CD8-positive, alpha-beta memory T cell (primary cell): ENCODE data around the gene CNNM2. TPM values are rescaled to one million over a fixed set of nuclear protein-coding genes. Genes with fewer than 3 reads are reported as not detected.
A peak's percentile ranks its signal among the peaks of the same experiment; 100 is the strongest.
"Not testable (repeated sequence)": the region's sequence is repeated elsewhere in the genome, so short reads cannot be mapped to it uniquely, and the experiment has no call there.

Experiments
- CTCF ChIA-PET: fragments of 350-600 bp; sonication (Branson Sonifier 250); formaldehyde crosslinking; loops from one replicate; lab custom pipeline; 2021; ENCODE audit warnings: antibody characterized with exemption; lab: Charles Lee
- POLR2A ChIA-PET: fragments of 350-600 bp; sonication (Branson Sonifier 250); formaldehyde crosslinking; loops from one replicate; lab custom pipeline; 2021; ENCODE audit warnings: antibody characterized with exemption; lab: Charles Lee
- DNase-seq, 5 donors: peaks; one replicate each; pipeline versions ENCODE4 v3.0.0 to v3.0.0-alpha.2; 2020 to 2022; ENCODE audit warnings: mixed read lengths in 1 of 5
- H3K27ac ChIP-seq: one replicate; pipeline ENCODE4 v1.7.0; 2013; ENCODE audit warnings: low read depth, mild to moderate bottlenecking, low read length, moderate library complexity
- H3K27me3 ChIP-seq: 2 replicates; pipeline ENCODE4 v1.7.0; 2013; ENCODE audit warnings: low read length, mild to moderate bottlenecking; ENCODE audit not compliant: insufficient read depth, poor library complexity, severe bottlenecking
- H3K36me3 ChIP-seq: 2 replicates; pipeline ENCODE4 v1.7.0; 2013; ENCODE audit warnings: mild to moderate bottlenecking, low read length, moderate library complexity; ENCODE audit not compliant: insufficient read depth
- H3K4me1 ChIP-seq: 2 replicates; pipeline ENCODE4 v1.7.0; 2013; ENCODE audit warnings: mild to moderate bottlenecking, low read length, moderate library complexity; ENCODE audit not compliant: insufficient read depth
- H3K4me3 ChIP-seq: 2 replicates; pipeline ENCODE4 v1.7.0; 2013; ENCODE audit warnings: mild to moderate bottlenecking, low read length
- H3K9me3 ChIP-seq: 2 replicates; pipeline ENCODE4 v1.7.0; 2013; ENCODE audit warnings: mild to moderate bottlenecking, low read length
- H3K27ac Mint-ChIP-seq, 8 donors: one replicate each; pipeline ENCODE4 v1.8.0; 2020 to 2021; ENCODE audit warnings: mixed read lengths in 8 of 8, mild to moderate bottlenecking in 6 of 8, inconsistent platforms in 3 of 8, moderate library complexity in 3 of 8
- H3K27me3 Mint-ChIP-seq, 2 donors: one replicate each; pipeline ENCODE4 v1.8.0; 2020 to 2021; ENCODE audit warnings: mixed read lengths in 2 of 2, mild to moderate bottlenecking in 1 of 2, moderate library complexity in 1 of 2
- H3K36me3 Mint-ChIP-seq, 3 donors: one replicate each; pipeline ENCODE4 v1.8.0; 2020 to 2021; ENCODE audit warnings: mixed read lengths in 3 of 3, inconsistent platforms in 1 of 3, mild to moderate bottlenecking in 1 of 3
- H3K4me1 Mint-ChIP-seq, 3 donors: one replicate each; pipeline ENCODE4 v1.8.0; 2020 to 2021; ENCODE audit warnings: mixed read lengths in 3 of 3, inconsistent platforms in 1 of 3, mild to moderate bottlenecking in 1 of 3
- H3K4me3 Mint-ChIP-seq, 7 donors: one replicate each; pipeline ENCODE4 v1.8.0; 2020 to 2021; ENCODE audit warnings: mixed read lengths in 7 of 7, mild to moderate bottlenecking in 6 of 7, moderate library complexity in 4 of 7, inconsistent platforms in 2 of 7
- H3K9me3 Mint-ChIP-seq, 5 donors: one replicate each; pipeline ENCODE4 v1.8.0; 2020 to 2022; ENCODE audit warnings: mixed read lengths in 5 of 5, mild to moderate bottlenecking in 3 of 5, moderate library complexity in 2 of 5, inconsistent platforms in 1 of 5
- polyA plus RNA-seq: library from polyadenylated mRNA; unstranded; fragments of 300-500 nt; fragmentation: Illumina TruSeq; gene quantifications from one replicate; pipeline ENCODE4 v1.2.3, GENCODE V29; 2021
- total RNA-seq, 2 experiments: library from RNA; stranded (reverse); gene quantifications; one replicate each; pipeline ENCODE4 v1.2.3, GENCODE V29; 2021

The CNNM2 gene
- total and polyA plus RNA-seq, 3 experiments from 2014 or later, result 5.0 to 6.2 (median 6.1) TPM

GRCh38 chr10:103060575-103060974 lies 142.5 kb downstream of the CNNM2 start:
- ChIA-PET CTCF (interaction anchor here (2.6 kb wide), 1 partner anchor 143 kb away, joined by 11 read pairs; the partner anchor contains the start of gene CNNM2), POLR2A (interaction anchor here (0.6 kb wide), 1 partner anchor 143 kb away, joined by 3 read pairs; no protein-coding TSS in a partner anchor)
- H3K36me3 Mint-ChIP-seq, result peaks cover 0 to 11% (median 10%) of the 10 kb centered on the region in 3 donors

GRCh38 chr10:103062854-103063590 lies 144.9 kb downstream of the CNNM2 start:
- POLR2A ChIA-PET, result no interaction called here

More at GRCh38 chr10:103060575-103060974, 142.5 kb downstream of the CNNM2 start:
- Mint-ChIP-seq H3K27me3 (no peaks in the 10 kb centered on the region), H3K9me3 (no peaks in the 10 kb centered on the region), H3K4me1 (no peaks in the 10 kb centered on the region), H3K4me3 (no peak overlapping the region), H3K27ac (no peak overlapping the region)
- H3K9me3 ChIP-seq, result no peaks in the 10 kb centered on the region
- no peaks in the 10 kb centered on the region for H3K4me1 ChIP-seq
- no peak for DNase-seq
- no peak overlapping the region for H3K4me3 ChIP-seq
- H3K27me3 ChIP-seq, result no peaks in the 10 kb centered on the region
- H3K27ac ChIP-seq, result no peak overlapping the region
- H3K36me3 ChIP-seq, result no peaks in the 10 kb centered on the region

DNA sequence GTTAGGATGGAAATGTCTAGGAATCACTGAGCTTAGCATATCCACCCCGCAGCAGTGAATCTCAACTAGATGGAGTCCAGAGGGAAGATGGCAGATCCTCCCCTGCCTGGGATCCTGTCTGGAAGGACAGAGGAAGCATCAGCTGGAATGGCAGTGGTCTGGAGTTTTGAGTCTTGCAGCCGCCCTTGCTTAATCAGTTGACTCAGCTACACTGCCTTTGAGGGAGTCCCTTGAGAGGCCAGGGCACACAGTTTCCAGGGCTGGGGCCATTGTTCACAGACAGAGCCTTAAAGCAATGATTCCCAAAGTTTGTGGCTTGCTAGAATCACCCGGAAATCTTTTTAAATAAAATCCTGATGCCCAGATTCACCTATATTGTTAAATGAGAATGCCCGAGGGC lies 146.9 kb downstream of the CNNM2 start:
- peaks cover 12 to 16% (median 14%) of the 10 kb centered on the region in 3 donors for H3K4me1 Mint-ChIP-seq
- H3K4me3 Mint-ChIP-seq, result no peak overlapping the region
- no peaks in the 10 kb centered on the region for H3K9me3 Mint-ChIP-seq
- H3K9me3 ChIP-seq, result no peaks in the 10 kb centered on the region
- H3K27ac Mint-ChIP-seq, result peak overlapping the region in 1 of 8 donors; percentile 51
- no peak overlapping the region for H3K4me3 ChIP-seq
- ChIA-PET CTCF (interaction anchor here (0.7 to 1.7 kb wide), 3 partner anchors 10 to 148 kb away, joined by 3 to 7 read pairs (median 4); partner anchors contain the start of gene CNNM2), POLR2A (no interaction called here)
- H3K27ac ChIP-seq, result no peak overlapping the region
- no peaks in the 10 kb centered on the region for H3K36me3 ChIP-seq
- DNase-seq, result no peak
- no peaks in the 10 kb centered on the region for H3K27me3 ChIP-seq
- H3K4me1 ChIP-seq, result peaks cover 8% of the 10 kb centered on the region
- H3K27me3 Mint-ChIP-seq, result no peaks in the 10 kb centered on the region
- peaks cover 0 to 17% (median 12%) of the 10 kb centered on the region in 3 donors for H3K36me3 Mint-ChIP-seq

More at GRCh38 chr10:103062854-103063590, 144.9 kb downstream of the CNNM2 start:
- Histone ChIP-seq H3K27ac (no peak overlapping the region), H3K27me3 (no peaks in the 10 kb centered on the region), H3K4me3 (no peak overlapping the region), H3K36me3 (no peaks in the 10 kb centered on the region), H3K9me3 (no peaks in the 10 kb centered on the region), H3K4me1 (no peaks in the 10 kb centered on the region)
- CTCF ChIA-PET, result interaction anchor here (1.7 to 2.6 kb wide), 2 partner anchors 145 to 146 kb away, joined by 7 to 11 read pairs; partner anchors contain the start of gene CNNM2
- Mint-ChIP-seq H3K4me1 (no peaks in the 10 kb centered on the region), H3K27ac (peak overlapping the region in 1 of 8 donors; percentile 41), H3K4me3 (no peak overlapping the region), H3K9me3 (no peaks in the 10 kb centered on the region), H3K36me3 (peaks cover 0 to 15% (median 8%) of the 10 kb centered on the region in 3 donors), H3K27me3 (no peaks in the 10 kb centered on the region)
- DNase-seq, result no peak

DNA sequence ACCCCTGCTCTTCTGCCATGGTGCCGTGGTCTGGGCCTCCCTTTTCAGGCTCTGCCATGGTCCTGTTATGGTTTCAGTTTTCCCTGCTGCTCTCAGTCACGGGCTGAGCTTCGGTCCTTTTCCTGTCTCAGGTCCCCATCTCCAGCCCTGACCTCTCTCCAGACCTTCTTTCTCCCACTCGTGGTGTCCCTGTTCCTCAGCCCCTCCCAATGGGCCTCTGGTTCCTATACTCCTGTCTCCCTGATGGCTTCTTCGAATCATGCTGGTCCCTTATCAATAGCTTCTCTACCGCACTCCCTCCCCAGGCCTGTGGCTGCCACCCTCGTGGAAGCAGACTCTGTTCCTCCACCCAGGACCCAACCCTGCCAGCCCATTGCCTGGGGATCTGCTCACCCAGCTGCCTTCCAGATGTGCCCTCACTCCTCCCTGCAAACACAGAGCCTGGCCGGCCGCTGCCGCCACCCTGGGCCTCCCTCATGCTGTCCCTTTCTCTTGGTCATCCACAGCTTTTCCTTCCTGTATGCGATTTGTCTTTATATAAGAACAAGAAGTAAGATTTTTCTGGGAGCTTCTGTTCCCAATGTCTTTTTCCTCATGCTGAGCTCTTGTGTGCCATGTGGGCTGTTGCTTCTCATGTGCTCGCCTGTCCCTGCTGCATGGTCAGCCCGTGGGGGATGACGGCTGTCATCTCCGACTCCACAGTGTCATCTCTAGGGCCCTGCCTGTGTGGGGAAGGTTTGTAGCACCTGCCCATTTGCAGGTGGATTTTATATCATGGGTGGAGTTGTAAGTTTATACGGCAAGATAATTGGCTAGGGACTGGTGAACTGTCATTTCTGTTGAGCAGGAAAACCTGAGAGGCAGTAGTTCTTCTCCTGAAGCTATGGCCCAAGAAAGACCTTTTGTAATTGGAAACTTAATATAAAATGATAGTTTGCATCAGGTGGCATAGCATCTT lies 148.3 kb downstream of the CNNM2 start:
- Mint-ChIP-seq H3K9me3 (no peaks in the 10 kb centered on the region), H3K36me3 (peaks cover 0 to 17% (median 12%) of the 10 kb centered on the region in 3 donors), H3K27ac (peak overlapping the region in 2 of 8 donors; percentile 10 to 74), H3K4me1 (peaks cover 21 to 28% (median 27%) of the 10 kb centered on the region in 3 donors), H3K4me3 (no peak overlapping the region), H3K27me3 (no peaks in the 10 kb centered on the region)
- POLR2A ChIA-PET, result no interaction called here
- Histone ChIP-seq H3K9me3 (no peaks in the 10 kb centered on the region), H3K4me3 (no peak overlapping the region), H3K4me1 (peaks cover 18% of the 10 kb centered on the region), H3K27me3 (no peaks in the 10 kb centered on the region), H3K36me3 (no peaks in the 10 kb centered on the region), H3K27ac (no peak overlapping the region)
- CTCF ChIA-PET, result interaction anchor here (1.0 to 6.3 kb wide), 2 partner anchors 8 to 151 kb away, joined by 3 to 77 read pairs; partner anchors contain the start of gene CNNM2
- no peak for DNase-seq

DNA sequence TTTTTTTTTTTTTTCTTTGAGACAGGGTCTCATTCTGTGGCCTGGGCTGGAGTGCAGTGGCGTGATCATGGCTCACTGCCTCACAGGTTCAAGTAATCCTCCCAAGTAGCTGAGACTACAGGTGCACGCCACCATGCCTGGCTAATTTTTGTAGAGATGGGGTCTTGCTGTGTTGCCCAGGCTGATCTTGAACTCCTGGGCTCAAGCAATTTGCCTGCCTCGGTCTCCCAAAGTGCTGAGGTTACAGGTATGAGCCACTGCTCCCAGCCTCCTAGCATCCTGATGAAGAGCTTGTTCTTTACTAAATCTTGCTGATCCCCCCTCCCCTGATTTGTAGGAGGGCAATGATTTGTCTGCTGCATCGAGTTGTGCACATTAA lies 149.0 kb downstream of the CNNM2 start:
- POLR2A ChIA-PET, result not testable (repeated sequence)

DNA sequence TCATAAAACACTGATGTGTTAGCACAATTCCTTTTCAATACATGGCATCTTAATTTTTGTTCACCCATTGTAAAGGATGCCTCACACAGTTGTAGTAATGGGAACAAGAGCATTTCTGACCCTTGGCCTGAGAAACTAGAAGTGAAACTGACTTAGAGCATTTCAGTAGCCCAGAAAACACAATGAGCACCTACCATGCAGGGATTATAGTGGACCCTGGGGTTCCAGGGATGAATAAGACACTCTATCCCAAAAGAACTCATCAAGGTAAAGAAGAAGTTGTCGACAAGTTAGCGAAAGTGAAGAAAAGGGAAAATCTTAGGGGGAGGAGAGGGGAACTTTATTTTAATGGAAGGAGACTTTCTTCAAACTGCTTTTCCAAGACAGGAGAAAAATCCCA lies 149.4 kb downstream of the CNNM2 start:
- CTCF ChIA-PET, result interaction anchor here (1.1 to 6.3 kb wide), 2 partner anchors 13 to 152 kb away, joined by 3 to 77 read pairs; partner anchors contain the start of gene CNNM2
- Histone ChIP-seq H3K4me3 (no peak overlapping the region), H3K9me3 (no peaks in the 10 kb centered on the region), H3K4me1 (peaks cover 18% of the 10 kb centered on the region), H3K36me3 (no peaks in the 10 kb centered on the region), H3K27me3 (no peaks in the 10 kb centered on the region), H3K27ac (no peak overlapping the region)
- Mint-ChIP-seq H3K9me3 (no peaks in the 10 kb centered on the region), H3K27me3 (no peaks in the 10 kb centered on the region), H3K36me3 (peaks cover 0 to 17% (median 16%) of the 10 kb centered on the region in 3 donors), H3K4me3 (no peak overlapping the region), H3K27ac (peak overlapping the region in 3 of 8 donors; percentile 9 to 20 (median 10)), H3K4me1 (peaks cover 24 to 28% (median 27%) of the 10 kb centered on the region in 3 donors)
- no peak for DNase-seq
- POLR2A ChIA-PET, result no interaction called here

More for the DNA sequence above, 149.0 kb downstream of the CNNM2 start:
- H3K27ac Mint-ChIP-seq, result peak overlapping the region in 2 of 8 donors; percentile 10 to 23
- not testable (repeated sequence) for H3K36me3 ChIP-seq, H3K9me3 ChIP-seq, H3K27me3 ChIP-seq, H3K4me3 Mint-ChIP-seq, H3K9me3 Mint-ChIP-seq, H3K27me3 Mint-ChIP-seq, DNase-seq, H3K27ac ChIP-seq, H3K4me3 ChIP-seq
- CTCF ChIA-PET, result interaction anchor here (6.3 kb wide), 1 partner anchor 151 kb away, joined by 77 read pairs; the partner anchor contains the start of gene CNNM2
- peaks cover 24 to 28% (median 27%) of the 10 kb centered on the region in 3 donors for H3K4me1 Mint-ChIP-seq
- peaks cover 0 to 17% (median 16%) of the 10 kb centered on the region in 3 donors for H3K36me3 Mint-ChIP-seq
- H3K4me1 ChIP-seq, result peaks cover 18% of the 10 kb centered on the region

DNA sequence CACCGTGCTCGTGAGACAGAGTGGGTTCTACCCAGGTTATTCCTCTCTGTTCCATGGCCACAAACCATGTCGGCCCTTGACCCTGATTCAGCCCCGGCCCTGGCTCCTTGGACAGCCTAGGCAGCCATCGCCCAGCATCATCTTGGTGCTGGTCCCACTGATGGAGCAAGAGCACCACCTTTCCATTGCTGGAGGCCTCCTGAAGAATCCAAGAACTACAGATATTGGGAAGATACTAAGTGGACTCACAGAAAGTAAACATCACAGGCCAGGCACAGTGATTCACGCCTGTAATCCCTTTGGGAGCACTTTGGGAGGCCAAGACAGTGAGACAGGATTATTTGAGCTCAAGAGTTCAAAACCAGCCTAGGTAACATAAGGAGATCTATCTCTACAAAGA lies 149.9 kb downstream of the CNNM2 start:
- no peak overlapping the region for H3K4me3 Mint-ChIP-seq
- H3K27ac Mint-ChIP-seq, result no peak overlapping the region
- H3K4me1 Mint-ChIP-seq, result peaks cover 24 to 28% (median 27%) of the 10 kb centered on the region in 3 donors
- H3K4me1 ChIP-seq, result peaks cover 18% of the 10 kb centered on the region
- H3K36me3 Mint-ChIP-seq, result peaks cover 0 to 17% (median 16%) of the 10 kb centered on the region in 3 donors
- no peaks in the 10 kb centered on the region for H3K9me3 ChIP-seq
- H3K9me3 Mint-ChIP-seq, result no peaks in the 10 kb centered on the region
- H3K36me3 ChIP-seq, result no peaks in the 10 kb centered on the region
- no peak overlapping the region for H3K4me3 ChIP-seq
- H3K27me3 Mint-ChIP-seq, result no peaks in the 10 kb centered on the region
- CTCF ChIA-PET, result interaction anchor here (1.1 to 6.3 kb wide), 2 partner anchors 14 to 152 kb away, joined by 3 to 77 read pairs; partner anchors contain the start of gene CNNM2
- POLR2A ChIA-PET, result no interaction called here
- no peaks in the 10 kb centered on the region for H3K27me3 ChIP-seq
- DNase-seq, result no peak
- no peak overlapping the region for H3K27ac ChIP-seq
